A673 (cell line): Measurements from ENCODE around the gene EYS. TPM values are rescaled to one million over a fixed set of nuclear protein-coding genes. Genes with fewer than 3 reads are reported as not detected.

Experiments used
- BruUV-seq: library from RNA; stranded (reverse); fragments of 400-500 nt; replicated peaks from 2 replicates; lab custom pipeline; 2021; lab: Mats Ljungman, UMichigan
- CTCF ChIA-PET: fragments of 300-600 bp; sonication (Branson Sonifier 250); formaldehyde crosslinking; loops from one replicate; lab custom pipeline; 2022; ENCODE audit warnings: antibody characterized with exemption; lab: Charles Lee
- POLR2A ChIA-PET: fragments of 300-600 bp; sonication (Branson Sonifier 250); formaldehyde crosslinking; loops from one replicate; lab custom pipeline; 2022; ENCODE audit warnings: antibody characterized with exemption; ENCODE audit not compliant: low non-redundant PET; lab: Charles Lee
- DNase-seq: peaks from one replicate; pipeline ENCODE4 v3.0.0-alpha.2; 2015; ENCODE audit warnings: low spot score
- H3K27ac ChIP-seq: fragments of 200-600 bp; sonication (generic); 2 replicates; pipeline ENCODE4 v1.5.1; 2016; ENCODE audit warnings: mixed run types, low read depth, mild to moderate bottlenecking, mixed read lengths, antibody characterized with exemption, low read length; ENCODE audit not compliant: poor library complexity, severe bottlenecking
- H3K27me3 ChIP-seq: fragments of 200-600 bp; sonication (generic); replicated peaks from 2 replicates; pipeline ENCODE4 v1.6.1; 2017; ENCODE audit warnings: mixed run types, low read depth, mild to moderate bottlenecking, mixed read lengths, antibody characterized with exemption, low read length; ENCODE audit not compliant: insufficient read depth, poor library complexity
- H3K36me3 ChIP-seq: fragments of 200-600 bp; sonication (generic); 2 replicates; pipeline ENCODE4 v1.6.1; 2016; ENCODE audit warnings: mixed run types, mild to moderate bottlenecking, mixed read lengths, antibody characterized with exemption, low read length; ENCODE audit not compliant: insufficient read depth, poor library complexity, severe bottlenecking
- H3K4me1 ChIP-seq: fragments of 200-600 bp; sonication (generic); 2 replicates; pipeline ENCODE4 v1.6.1; 2017; ENCODE audit warnings: mixed run types, mild to moderate bottlenecking, mixed read lengths, antibody characterized with exemption, low read length; ENCODE audit not compliant: insufficient read depth, poor library complexity, severe bottlenecking
- H3K4me3 ChIP-seq: fragments of 200-600 bp; sonication (generic); 2 replicates; pipeline ENCODE4 v1.5.1; 2016; ENCODE audit warnings: low read depth, mixed run types, mild to moderate bottlenecking, mixed read lengths, low read length; ENCODE audit not compliant: poor library complexity, severe bottlenecking
- H3K9me3 ChIP-seq: fragments of 200-600 bp; sonication (generic); 2 replicates; pipeline ENCODE4 v1.6.1; 2016; ENCODE audit warnings: mixed run types, low read depth, mild to moderate bottlenecking, mixed read lengths, antibody characterized with exemption, low read length; ENCODE audit not compliant: poor library complexity, severe bottlenecking
- EZH2 ChIP-seq: fragments of 200-600 bp; sonication (generic); IDR thresholded peaks from 2 replicates; pipeline ENCODE4 v1.6.1; 2017; ENCODE audit warnings: borderline replicate concordance, low read depth, mild to moderate bottlenecking, mixed read lengths, antibody characterized with exemption, low read length; ENCODE audit not compliant: poor library complexity, severe bottlenecking
- intact Hi-C: fragments of 100-400 bp; cut with micrococcal nuclease; formaldehyde crosslinking; loops from one replicate; pipeline ENCODE4 v1.10.0; 2022; ENCODE audit not compliant: unreplicated experiment
- total RNA-seq: library from RNA; stranded (reverse); gene quantifications from 2 replicates; pipeline ENCODE4 v1.2.3, GENCODE V29; 2021
- TF ChIP-seq, protein P1 (sequence below): fragments of 300-800, 200-600 bp; sonication (generic); conservative IDR thresholded peaks from 2 replicates; pipeline ENCODE4 v1.5.1; 2017; ENCODE audit warnings: low read depth, mild to moderate bottlenecking, antibody characterized with exemption, low read length, moderate library complexity, mixed read lengths

Gene EYS
- total RNA-seq, 1 experiment from 2014 or later, result 0.47 TPM

DNA sequence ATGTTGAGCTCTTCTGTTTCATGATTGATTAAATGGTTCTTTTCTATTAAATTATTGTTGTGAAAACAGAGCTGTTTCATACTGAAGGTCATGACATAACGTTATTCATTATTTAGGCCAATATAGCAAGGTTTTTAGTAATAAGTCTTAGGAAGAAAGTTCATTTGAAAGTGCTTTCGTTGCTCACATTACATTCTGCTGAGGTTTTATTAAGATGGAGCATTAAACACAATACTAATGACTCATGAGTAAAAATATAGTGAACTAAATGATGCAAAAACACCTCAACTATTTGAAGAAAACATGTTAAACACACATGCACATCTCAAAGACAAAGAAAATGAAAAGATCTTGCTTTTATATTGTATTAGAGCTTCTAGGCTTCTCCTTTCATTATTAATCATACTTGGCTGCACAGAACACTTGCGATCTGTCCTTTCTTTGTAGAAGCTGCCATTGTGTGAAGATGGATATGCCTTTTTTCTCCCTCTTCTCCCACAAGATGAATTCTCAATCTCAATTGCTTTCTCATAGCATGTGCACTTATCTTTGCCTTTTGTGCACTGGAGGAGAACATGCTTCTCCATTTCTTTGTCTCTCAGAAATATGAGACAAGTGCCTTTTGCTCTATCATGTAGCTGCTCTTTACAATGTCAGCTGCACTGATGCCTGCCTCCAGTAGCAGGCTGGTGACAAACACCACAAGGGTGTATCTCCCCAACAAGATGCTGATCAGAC lies 1759.1 kb downstream of the EYS start:
- H3K4me3 ChIP-seq, result no peak overlapping the region
- H3K9me3 ChIP-seq, result no peaks in the 10 kb centered on the region
- ChIA-PET CTCF (no interaction called here), POLR2A (no interaction called here)
- no peaks in the 10 kb centered on the region for H3K36me3 ChIP-seq
- TF ChIP-seq, protein P1, sequence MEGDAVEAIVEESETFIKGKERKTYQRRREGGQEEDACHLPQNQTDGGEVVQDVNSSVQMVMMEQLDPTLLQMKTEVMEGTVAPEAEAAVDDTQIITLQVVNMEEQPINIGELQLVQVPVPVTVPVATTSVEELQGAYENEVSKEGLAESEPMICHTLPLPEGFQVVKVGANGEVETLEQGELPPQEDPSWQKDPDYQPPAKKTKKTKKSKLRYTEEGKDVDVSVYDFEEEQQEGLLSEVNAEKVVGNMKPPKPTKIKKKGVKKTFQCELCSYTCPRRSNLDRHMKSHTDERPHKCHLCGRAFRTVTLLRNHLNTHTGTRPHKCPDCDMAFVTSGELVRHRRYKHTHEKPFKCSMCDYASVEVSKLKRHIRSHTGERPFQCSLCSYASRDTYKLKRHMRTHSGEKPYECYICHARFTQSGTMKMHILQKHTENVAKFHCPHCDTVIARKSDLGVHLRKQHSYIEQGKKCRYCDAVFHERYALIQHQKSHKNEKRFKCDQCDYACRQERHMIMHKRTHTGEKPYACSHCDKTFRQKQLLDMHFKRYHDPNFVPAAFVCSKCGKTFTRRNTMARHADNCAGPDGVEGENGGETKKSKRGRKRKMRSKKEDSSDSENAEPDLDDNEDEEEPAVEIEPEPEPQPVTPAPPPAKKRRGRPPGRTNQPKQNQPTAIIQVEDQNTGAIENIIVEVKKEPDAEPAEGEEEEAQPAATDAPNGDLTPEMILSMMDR, result no peak
- TF ChIP-seq EZH2, result no peak
- H3K27me3 ChIP-seq, result no peaks in the 10 kb centered on the region
- DNase-seq, result no peak
- peaks cover 6% of the 10 kb centered on the region for H3K4me1 ChIP-seq
- intact Hi-C loops, result no loop called here
- no peak overlapping the region for H3K27ac ChIP-seq
- BruUV-seq, result no TSS peak

DNA sequence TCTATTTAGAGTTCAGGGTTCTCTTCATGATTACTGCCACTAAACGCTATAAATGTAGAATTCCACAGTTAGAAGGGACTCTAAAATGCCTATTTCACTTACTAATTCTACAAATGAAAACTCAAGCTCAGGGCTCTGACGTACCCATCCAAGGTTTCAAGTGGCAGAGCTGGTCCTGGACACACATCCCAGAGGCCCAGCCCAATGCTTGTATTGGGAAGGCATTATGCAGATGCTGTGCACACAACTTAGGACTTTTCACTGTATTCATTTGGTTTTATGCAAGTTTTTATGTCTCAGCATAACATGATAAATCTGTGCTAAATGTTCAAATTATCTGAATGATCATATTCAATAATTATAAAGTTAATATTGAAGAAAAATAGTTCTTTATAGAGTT lies 1761.0 kb downstream of the EYS start:
- H3K4me3 ChIP-seq, result no peak overlapping the region
- no peak for TF ChIP-seq EZH2
- TF ChIP-seq, protein P1, result no peak
- H3K4me1 ChIP-seq, result peaks cover 13% of the 10 kb centered on the region
- H3K27me3 ChIP-seq, result no peaks in the 10 kb centered on the region
- no peaks in the 10 kb centered on the region for H3K36me3 ChIP-seq
- intact Hi-C loops, result no loop called here
- ChIA-PET CTCF (no interaction called here), POLR2A (no interaction called here)
- DNase-seq, result no peak
- BruUV-seq, result no TSS peak
- no peaks in the 10 kb centered on the region for H3K9me3 ChIP-seq
- H3K27ac ChIP-seq, result no peak overlapping the region

DNA sequence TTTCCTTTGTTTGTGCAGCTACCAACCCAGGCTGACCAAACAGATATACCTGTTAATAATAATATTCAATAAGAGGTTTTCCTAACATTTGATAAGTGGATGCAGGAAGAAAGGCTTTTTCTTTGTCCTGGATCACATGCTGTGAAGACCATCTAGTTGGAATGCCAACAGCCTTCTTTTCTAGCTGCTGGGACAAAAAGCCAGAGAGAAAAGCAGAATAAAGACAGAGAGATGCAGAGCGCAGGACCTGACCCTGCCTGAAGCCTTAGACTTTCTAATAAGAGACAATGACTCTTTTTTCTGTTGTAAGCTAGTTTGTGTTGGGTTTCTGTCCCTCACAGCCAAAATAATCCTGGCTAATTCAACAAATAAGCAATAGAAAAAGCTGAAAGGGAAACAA lies 1763.2 kb downstream of the EYS start:
- POLR2A ChIA-PET, result no interaction called here

More for the DNA sequence above, 1763.2 kb downstream of the EYS start:
- TF ChIP-seq, protein P1, result no peak
- no peak for TF ChIP-seq EZH2
- H3K27me3 ChIP-seq, result no peaks in the 10 kb centered on the region
- intact Hi-C loops, result no loop called here
- peaks cover 13% of the 10 kb centered on the region for H3K4me1 ChIP-seq
- H3K27ac ChIP-seq, result no peak overlapping the region
- no peaks in the 10 kb centered on the region for H3K9me3 ChIP-seq
- no peak overlapping the region for H3K4me3 ChIP-seq
- CTCF ChIA-PET, result no interaction called here
- BruUV-seq, result no TSS peak
- no peaks in the 10 kb centered on the region for H3K36me3 ChIP-seq
- no peak for DNase-seq
